HCT116 (cell line): Measurements from ENCODE around the gene MAGEA12. TPM values are rescaled to one million over a fixed set of nuclear protein-coding genes. Genes with fewer than 3 reads are reported as not detected.

ENCODE experiments used
- ATAC-seq: fragments of 200-7000 bp; cut with Tn5 transposase; 2 replicates; pipeline ENCODE4 v1.9.1; 2020; ENCODE audit warnings: mild to moderate bottlenecking, moderate library complexity
- BruUV-seq: library from RNA; stranded (reverse); fragments of 400-500 nt; replicated peaks from 2 replicates; lab custom pipeline; 2021; lab: Mats Ljungman, UMichigan
- CTCF ChIA-PET: fragments of 300-600 bp; sonication (Branson Sonifier 250); formaldehyde crosslinking; loops from one replicate; lab custom pipeline; 2021; ENCODE audit warnings: antibody characterized with exemption; lab: Charles Lee
- POLR2A ChIA-PET: fragments of 300-600, 350-600 bp; sonication (Branson Sonifier 250); formaldehyde crosslinking; loops from one replicate; lab custom pipeline; 2021; ENCODE audit warnings: antibody characterized with exemption; lab: Charles Lee
- RAD21 ChIA-PET, 2 experiments: fragments of 300-600 bp; sonication (Branson Sonifier 250); formaldehyde crosslinking; loops; one replicate each; lab custom pipeline; 2023; ENCODE audit warnings: low total read pairs in 2 of 2; ENCODE audit not compliant: uncharacterized antibody in 2 of 2, unreplicated experiment in 2 of 2, low non-redundant PET in 1 of 2; lab: Charles Lee
- DNase-seq: peaks from one replicate; pipeline ENCODE4 v3.0.0-alpha.2; 2010; ENCODE audit warnings: low read depth, low spot score
- H2AFZ ChIP-seq: fragments of 200-600 bp; shearing (Covaris generic), sonication (generic); 2 replicates; pipeline ENCODE4 v1.6.1; 2017; ENCODE audit warnings: low read depth, mixed run types, mixed read lengths, antibody characterized with exemption, low read length; ENCODE audit not compliant: poor library complexity, severe bottlenecking
- H3K27ac ChIP-seq: 2 replicates; pipeline ENCODE4 v1.5.1; 2012; ENCODE audit warnings: low read depth, low read length
- H3K27me3 ChIP-seq: fragments of 200-600 bp; sonication (generic); 2 replicates; pipeline ENCODE4 v1.6.1; 2016; ENCODE audit warnings: mixed run types, low read length, mixed read lengths; ENCODE audit not compliant: insufficient read depth
- H3K36me3 ChIP-seq, 2 experiments: fragments of 200-500 bp in 1 of 2; fragments of 200-600 bp in 1 of 2; sonication (Bioruptor generic) in 1 of 2; sonication (generic) in 1 of 2; 2 replicates each; pipeline versions ENCODE4 v1.5.1 to v1.6.1; 2014 to 2016; ENCODE audit warnings: low read length in 2 of 2, inconsistent platforms in 1 of 2, mixed read lengths in 1 of 2, mixed run types in 1 of 2; ENCODE audit not compliant: insufficient read depth in 2 of 2, control insufficient read depth in 1 of 2
- H3K4me1 ChIP-seq, 2 experiments: fragments of 200-600 bp in 1 of 2; sonication (generic) in 1 of 2; 2 replicates each; pipeline versions ENCODE4 v1.5.1 to v1.6.1; 2012 to 2017; ENCODE audit warnings: low read length in 2 of 2, inconsistent platforms in 1 of 2, mild to moderate bottlenecking in 1 of 2, mixed read lengths in 1 of 2, mixed run types in 1 of 2, moderate library complexity in 1 of 2; ENCODE audit not compliant: insufficient read depth in 2 of 2, control insufficient read depth in 1 of 2
- H3K4me2 ChIP-seq: fragments of 200-600 bp; sonication (generic); 2 replicates; pipeline ENCODE4 v1.6.1; 2017; ENCODE audit warnings: mixed run types, low read length, mixed read lengths
- H3K4me3 ChIP-seq, 2 experiments: fragments of 200-600 bp in 1 of 2; sonication (generic) in 1 of 2; replicated peaks in 1 of 2; 2 replicates each; pipeline ENCODE4 v1.5.1; 2011 to 2016; ENCODE audit warnings: low read length in 2 of 2, control low read depth in 1 of 2, low read depth in 1 of 2, mild to moderate bottlenecking in 1 of 2, mixed read lengths in 1 of 2, mixed run types in 1 of 2
- H3K79me2 ChIP-seq: fragments of 200-600 bp; sonication (generic); 2 replicates; pipeline ENCODE4 v1.6.1; 2017; ENCODE audit warnings: mild to moderate bottlenecking, mixed run types, low read length, moderate library complexity, mixed read lengths; ENCODE audit not compliant: insufficient read depth
- H3K9ac ChIP-seq: fragments of 200-600 bp; sonication (generic); 2 replicates; pipeline ENCODE4 v1.6.1; 2016; ENCODE audit warnings: low read length, mixed read lengths
- H3K9me2 ChIP-seq: fragments of 200-600 bp; sonication (generic), shearing (Covaris generic); 2 replicates; pipeline ENCODE4 v1.6.1; 2017; ENCODE audit warnings: mixed run types, mild to moderate bottlenecking, moderate library complexity; ENCODE audit not compliant: insufficient read depth
- H3K9me3 ChIP-seq, 2 experiments: fragments of 200-500 bp in 1 of 2; fragments of 200-600 bp in 1 of 2; sonication (Bioruptor generic) in 1 of 2; sonication (generic) in 1 of 2; 2 replicates each; pipeline ENCODE4 v1.6.1; 2014 to 2017; ENCODE audit warnings: low read length in 2 of 2, mixed read lengths in 2 of 2, inconsistent platforms in 1 of 2, low read depth in 1 of 2, mild to moderate bottlenecking in 1 of 2, mixed run types in 1 of 2, moderate library complexity in 1 of 2; ENCODE audit not compliant: control insufficient read depth in 1 of 2, insufficient read depth in 1 of 2
- H4K20me1 ChIP-seq: fragments of 200-600 bp; sonication (generic), shearing (Covaris generic); 2 replicates; pipeline ENCODE4 v1.6.1; 2017; ENCODE audit warnings: mixed run types, mild to moderate bottlenecking, moderate library complexity; ENCODE audit not compliant: insufficient read depth
- ATF3 ChIP-seq: IDR thresholded peaks from 2 replicates; pipeline ENCODE4 v1.6.1; 2012
- CEBPB ChIP-seq: IDR thresholded peaks from 2 replicates; pipeline ENCODE4 v1.6.1; 2012; ENCODE audit warnings: low read depth
- CTCF ChIP-seq, 3 experiments: fragments of 200-600 bp in 1 of 3; sonication (generic) in 1 of 3; IDR thresholded peaks in 2 of 3; conservative IDR thresholded peaks in 1 of 3; 2 replicates each; pipeline ENCODE4 v1.5.1; 2012 to 2017; ENCODE audit warnings: low read depth in 2 of 3, low read length in 2 of 3, antibody characterized with exemption in 1 of 3, borderline replicate concordance in 1 of 3, control low read depth in 1 of 3, mild to moderate bottlenecking in 1 of 3, mixed read lengths in 1 of 3, mixed run types in 1 of 3, moderate library complexity in 1 of 3; ENCODE audit not compliant: insufficient read depth in 1 of 3
- EGR1 ChIP-seq: IDR thresholded peaks from 2 replicates; pipeline ENCODE4 v1.6.1; 2012; ENCODE audit warnings: low read depth
- EZH2 ChIP-seq: fragments of 200-600 bp; sonication (generic); IDR thresholded peaks from 2 replicates; pipeline ENCODE4 v1.6.1; 2017; ENCODE audit warnings: antibody characterized with exemption, mixed run types
- EZH2phosphoT487 ChIP-seq: fragments of 200-600 bp; IDR thresholded peaks from 2 replicates; pipeline ENCODE4 v1.6.1; 2018; ENCODE audit warnings: antibody characterized with exemption, borderline replicate concordance
- FOSL1 ChIP-seq: IDR thresholded peaks from 2 replicates; pipeline ENCODE4 v1.6.1; 2012; ENCODE audit warnings: low read depth
- JUND ChIP-seq: IDR thresholded peaks from 2 replicates; pipeline ENCODE4 v1.6.1; 2012
- MAX ChIP-seq: IDR thresholded peaks from 2 replicates; pipeline ENCODE4 v1.6.1; 2012
- POLR2A ChIP-seq: IDR thresholded peaks from 2 replicates; pipeline ENCODE4 v1.7.0; 2011; ENCODE audit warnings: borderline replicate concordance; ENCODE audit not compliant: insufficient read depth, insufficient read length; ENCODE audit errors: extremely low read depth
- RAD21 ChIP-seq: IDR thresholded peaks from 2 replicates; pipeline ENCODE4 v1.6.1; 2012; ENCODE audit warnings: low read depth, mild to moderate bottlenecking
- REST ChIP-seq: IDR thresholded peaks from 2 replicates; pipeline ENCODE4 v1.6.1; 2012; ENCODE audit warnings: low read depth
- SP1 ChIP-seq: IDR thresholded peaks from 2 replicates; pipeline ENCODE4 v1.6.1; 2012; ENCODE audit warnings: low read depth
- SRF ChIP-seq: IDR thresholded peaks from 2 replicates; pipeline ENCODE4 v1.6.1; 2012; ENCODE audit warnings: low read depth
- YY1 ChIP-seq: IDR thresholded peaks from 2 replicates; pipeline ENCODE4 v1.6.1; 2011; ENCODE audit warnings: low read length, low read depth, moderate library complexity, mild to moderate bottlenecking; ENCODE audit not compliant: insufficient replicate concordance; ENCODE audit errors: extremely low read depth
- ZBTB33 ChIP-seq: IDR thresholded peaks from 2 replicates; pipeline ENCODE4 v1.6.1; 2011; ENCODE audit warnings: mild to moderate bottlenecking, low read length, moderate library complexity; ENCODE audit not compliant: insufficient replicate concordance; ENCODE audit errors: extremely low read depth
- ZFX ChIP-seq: fragments of 450-650 bp; IDR thresholded peaks from 2 replicates; pipeline ENCODE4 v1.6.1; 2017
- ZNF274 ChIP-seq: fragments of 200-500 bp; sonication (Bioruptor generic); IDR thresholded peaks from 2 replicates; pipeline ENCODE4 v1.6.1; 2014; ENCODE audit warnings: mild to moderate bottlenecking, low read depth, low read length, inconsistent platforms
- intact Hi-C: fragments of 100-400 bp; cut with micrococcal nuclease; formaldehyde crosslinking; loops from 2 replicates; pipeline ENCODE4 v1.10.0; 2022
- total RNA-seq: library from RNA; stranded (reverse); gene quantifications from one replicate; pipeline ENCODE4 v1.2.1, GENCODE V29; 2021; ENCODE audit not compliant: unreplicated experiment

The MAGEA12 gene
- total RNA-seq, 1 experiment from 2014 or later, result not detected

GRCh38 chrX:152735860-152736511, 2.4 kb downstream of the MAGEA12 start:
- Histone ChIP-seq H3K27ac (no peak overlapping the region), H3K4me1 (no peaks in the 10 kb centered on the region), H3K4me3 (no peak overlapping the region), H2AFZ (no peak overlapping the region), H3K9me3 (no peaks in the 10 kb centered on the region), H3K9ac (no peak overlapping the region), H3K27me3 (no peaks in the 10 kb centered on the region), H3K36me3 (no peaks in the 10 kb centered on the region), H3K4me2 (no peak overlapping the region), H4K20me1 (no peaks in the 10 kb centered on the region), H3K79me2 (no peaks in the 10 kb centered on the region), H3K9me2 (no peaks in the 10 kb centered on the region)
- ChIA-PET CTCF (no interaction called here), POLR2A (no interaction called here), RAD21 (no interaction called here)
- TF ChIP-seq ZBTB33 (no peak), REST (no peak), YY1 (no peak), EZH2phosphoT487 (no peak), ZNF274 (no peak), ATF3 (no peak), SP1 (no peak), EGR1 (no peak), POLR2A (no peak), SRF (no peak), JUND (no peak), CEBPB (no peak), RAD21 (no peak), FOSL1 (no peak), CTCF (IDR thresholded peaks at IDR 0.05 in 2 of 3, conservative IDR thresholded peaks at IDR 0.05 in 1 of 3; ENCODE audit: borderline replicate concordance in 1 of 3, insufficient read depth in 1 of 3, low read depth in 2 of 3, low read length in 2 of 3) (no peak), EZH2 (no peak), MAX (no peak), ZFX (no peak)
- DNase-seq (no peak), ATAC-seq (no peak)
- BruUV-seq, result no TSS peak
- intact Hi-C loops, result no loop called here
